HG02610 (cell line): ENCODE data around the gene SRPX2.

Experiments
- ATAC-seq: cut with Tn5 transposase; IDR thresholded peaks from one replicate; pipeline ENCODE4 v1.9.1; 2021; ENCODE audit warnings: mild to moderate bottlenecking, moderate library complexity; ENCODE audit not compliant: unreplicated experiment

SRPX2 gene

GRCh38 chrX:100649550-100650356, 5.8 kb downstream of the SRPX2 start:
- no peak for ATAC-seq

DNA sequence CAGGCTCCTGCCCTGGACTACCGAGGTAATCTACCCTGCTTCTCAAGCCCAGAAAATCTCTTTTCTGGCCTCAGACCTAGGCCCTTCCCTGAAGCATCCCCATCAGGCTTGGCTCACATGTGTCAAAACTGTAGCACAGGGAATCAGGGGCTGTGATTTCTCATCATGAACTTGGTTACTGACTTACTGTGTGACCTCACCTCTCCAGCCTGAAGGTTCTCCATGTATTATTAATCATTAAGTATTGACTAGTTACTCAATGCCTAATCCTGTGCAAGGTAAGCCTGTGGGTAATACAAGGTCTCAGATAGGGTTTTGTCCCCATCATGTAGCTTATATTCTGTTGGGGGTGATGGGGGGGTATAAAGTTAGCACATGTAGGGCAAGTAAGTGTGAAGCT, 6.8 kb downstream of the SRPX2 start:
- no peak for ATAC-seq

- ATAC-seq = no peak
Observed at GRCh38 chrX:100652266-100652665, 8.3 kb downstream of the SRPX2 start.

GRCh38 chrX:100654261-100654660, 10.3 kb downstream of the SRPX2 start:
- ATAC-seq = no peak

- no peak for ATAC-seq
Observed at GRCh38 chrX:100658941-100659381, 15.0 kb downstream of the SRPX2 start.

DNA sequence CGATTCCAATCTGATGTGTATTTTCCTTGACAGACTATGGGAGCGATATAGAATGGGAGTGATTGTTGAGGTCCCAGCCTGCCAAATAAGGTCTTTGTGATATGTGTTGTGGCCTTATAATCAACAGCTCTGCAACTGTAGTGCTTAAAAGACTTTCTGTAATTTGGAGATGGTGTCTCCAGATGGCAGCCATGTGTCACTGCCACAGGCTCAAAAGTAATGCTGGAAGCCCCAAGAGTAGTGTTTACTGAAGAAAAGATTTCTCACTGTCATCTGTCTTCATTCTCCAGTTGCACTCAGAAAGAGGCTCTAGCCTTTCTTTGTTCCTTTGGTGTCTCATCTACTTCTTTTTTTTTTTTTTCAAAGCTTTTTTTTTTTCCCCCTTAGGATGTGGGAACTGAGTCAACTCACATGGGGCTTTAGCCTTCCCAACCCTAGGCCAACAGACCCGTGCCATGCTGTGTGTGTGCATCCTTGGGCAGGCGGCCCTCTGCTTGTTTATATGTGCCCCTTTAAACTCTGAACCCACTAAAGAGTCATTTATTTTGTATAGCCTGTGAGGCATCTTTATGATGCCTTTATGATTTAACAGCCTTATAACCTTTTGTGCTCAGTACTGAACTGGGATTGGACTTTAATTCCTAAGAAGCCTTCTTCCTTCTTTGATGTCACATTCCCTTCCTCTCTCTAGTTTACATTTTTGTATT, 15.6 kb downstream of the SRPX2 start:
- no peak for ATAC-seq

GRCh38 chrX:100662170-100662569, 18.2 kb downstream of the SRPX2 start:
- no peak for ATAC-seq

GRCh38 chrX:100662796-100663195, 18.8 kb downstream of the SRPX2 start:
- ATAC-seq = no peak

- no peak for ATAC-seq
Observed at GRCh38 chrX:100663642-100664041, 19.6 kb downstream of the SRPX2 start.

DNA sequence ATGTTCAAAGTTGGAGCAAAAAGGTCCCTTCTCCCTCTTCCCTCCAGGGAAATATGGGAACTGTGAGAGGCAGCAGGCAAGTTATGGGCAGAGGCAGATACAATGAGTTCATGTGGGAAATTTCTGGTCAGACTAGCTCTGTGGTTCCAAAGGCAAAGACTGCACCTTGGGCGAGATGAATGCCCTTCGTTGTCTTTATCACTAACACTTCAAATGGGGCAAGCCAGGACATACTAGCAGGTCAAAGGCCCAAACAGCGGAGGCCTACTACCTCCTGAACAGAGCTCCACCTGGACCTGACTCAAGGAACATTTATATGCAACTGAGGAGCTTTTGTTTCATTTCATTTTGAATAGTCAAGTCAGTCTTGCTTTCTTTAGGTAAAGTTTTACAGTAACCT, 29.0 kb downstream of the SRPX2 start:
- ATAC-seq = no peak

DNA sequence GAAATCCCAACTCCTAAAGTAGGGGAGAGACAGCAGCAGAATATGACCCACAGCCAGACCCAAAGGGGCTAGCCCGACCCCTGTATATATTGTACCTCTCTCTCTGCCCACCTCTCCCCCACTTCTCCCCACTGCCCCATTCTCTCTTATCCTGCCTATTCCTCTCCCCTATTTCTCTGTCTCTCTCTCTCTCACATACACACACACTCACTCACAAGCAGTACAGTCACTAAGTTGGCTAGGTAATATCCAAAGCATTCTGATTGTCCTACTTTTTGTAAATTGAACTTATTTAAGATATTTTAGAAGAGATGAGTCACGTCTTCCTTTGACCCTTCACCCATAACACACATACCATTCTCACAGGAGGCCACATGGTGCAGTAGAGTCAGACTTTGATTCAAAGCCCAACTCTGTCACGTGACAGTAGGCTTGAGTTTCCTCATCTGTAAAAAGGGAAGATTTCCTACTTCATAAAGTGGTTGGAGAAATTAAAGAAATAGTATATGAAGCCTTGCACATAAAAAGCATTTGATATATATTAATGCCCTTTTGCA, 29.5 kb downstream of the SRPX2 start:
- ATAC-seq = no peak

DNA sequence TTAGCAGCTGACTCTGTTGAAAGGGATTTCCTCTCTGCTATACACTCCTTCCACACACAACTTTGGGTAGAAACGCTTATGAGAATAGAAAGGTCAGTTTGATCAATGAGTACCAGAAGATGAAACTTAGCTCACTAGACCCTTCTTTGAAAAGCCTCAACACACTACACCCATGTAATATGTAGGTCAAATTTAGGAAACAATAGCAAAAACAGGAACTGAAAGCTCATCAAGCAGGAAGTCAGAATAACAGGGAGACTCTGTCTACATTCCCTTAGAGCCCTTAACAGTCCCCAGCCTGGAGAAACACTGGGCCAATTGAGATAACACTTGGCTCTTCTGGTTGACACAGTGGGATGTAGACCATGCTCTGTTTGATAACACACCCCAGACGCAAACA, 30.7 kb downstream of the SRPX2 start:
- ATAC-seq = no peak

DNA sequence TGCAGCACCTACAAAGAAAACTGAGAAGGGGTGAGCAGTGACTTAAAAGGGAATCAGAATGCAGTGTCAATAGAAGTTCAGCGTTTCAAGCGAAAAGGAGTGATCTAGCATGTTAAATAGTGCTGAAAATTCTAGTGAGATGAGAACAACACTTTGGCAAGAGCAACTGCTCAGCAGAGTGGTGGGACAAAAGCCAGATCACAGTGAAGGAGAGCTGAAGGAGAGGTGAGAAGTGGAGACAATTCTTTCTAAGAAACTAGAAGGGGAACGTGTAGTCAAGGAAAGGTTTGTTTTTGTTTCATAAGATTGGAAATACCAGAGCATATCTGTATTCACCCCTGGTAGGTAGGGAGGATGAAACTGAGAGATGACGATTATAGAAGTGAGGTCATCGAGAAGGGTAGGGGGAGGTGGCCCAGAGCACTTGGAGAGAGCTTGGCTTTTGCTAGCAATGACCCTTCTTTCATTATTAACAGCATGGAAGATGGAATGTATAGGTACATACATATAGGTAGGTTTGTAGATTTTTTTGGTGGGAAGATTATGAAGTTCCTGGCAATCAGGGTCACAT, 33.7 kb downstream of the SRPX2 start:
- ATAC-seq = no peak

GRCh38 chrX:100680756-100681155, 36.8 kb downstream of the SRPX2 start:
- no peak for ATAC-seq

DNA sequence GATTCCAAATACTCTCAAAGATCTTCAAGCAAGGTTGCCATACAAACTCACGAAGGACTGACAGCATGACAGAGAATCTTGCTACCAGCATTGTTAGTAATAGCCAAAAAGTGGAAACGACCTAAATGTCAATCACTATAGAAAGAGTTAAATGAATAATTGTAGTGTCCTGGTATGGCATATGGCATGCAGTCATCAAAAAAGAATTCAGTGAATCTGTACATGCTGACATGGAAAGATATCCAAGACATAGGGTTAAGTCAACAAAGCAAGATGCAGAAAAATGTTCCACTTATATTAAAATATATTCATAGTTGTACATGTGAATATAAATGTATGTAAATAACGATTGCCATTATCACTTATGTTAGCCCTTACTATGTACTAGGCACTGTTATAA, 37.6 kb downstream of the SRPX2 start:
- no peak for ATAC-seq

GRCh38 chrX:100682939-100683338, 38.9 kb downstream of the SRPX2 start:
- ATAC-seq = no peak

GRCh38 chrX:100685284-100685996, 41.4 kb downstream of the SRPX2 start:
- peak; percentile 57 for ATAC-seq

GRCh38 chrX:100685997-100686305, 42.0 kb downstream of the SRPX2 start:
- no peak for ATAC-seq

DNA sequence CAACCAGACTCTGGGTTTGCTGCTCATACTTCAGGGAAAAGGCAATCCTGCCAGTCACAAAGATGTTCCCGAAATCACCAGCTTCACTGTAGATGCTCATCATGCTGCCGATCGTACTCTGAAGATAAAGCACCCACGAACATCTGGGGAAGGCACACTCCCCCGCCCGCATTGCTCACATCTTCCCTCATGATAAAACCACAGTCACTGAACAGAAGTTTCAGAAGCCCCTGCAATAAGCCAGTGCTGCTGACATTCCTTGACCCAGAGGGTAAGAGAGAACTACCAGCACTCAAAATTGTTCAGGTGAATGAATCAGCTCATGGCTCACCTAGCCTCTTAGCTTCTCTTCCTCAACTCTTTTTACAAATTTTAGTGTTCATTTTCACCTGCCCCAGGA, 43.1 kb downstream of the SRPX2 start:
- ATAC-seq = peak; percentile 55

DNA sequence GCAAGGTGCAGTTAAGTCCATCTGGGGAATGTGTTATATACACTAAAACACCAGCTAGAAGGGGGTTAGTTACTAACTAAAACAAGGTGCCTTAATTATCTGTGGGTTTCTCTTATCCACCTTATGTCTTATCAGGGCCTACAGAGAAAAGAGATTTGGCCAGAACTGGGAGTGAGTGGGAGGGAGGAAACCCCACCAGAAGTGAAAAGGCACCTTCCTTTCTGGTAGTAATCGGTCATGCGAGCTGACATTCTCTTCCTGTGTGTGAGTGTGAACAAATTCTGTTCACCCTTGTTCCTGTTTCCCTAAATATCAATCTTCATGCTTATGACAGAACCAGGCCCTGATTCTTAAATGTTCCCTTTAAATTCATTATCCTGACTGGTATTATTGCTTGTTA, 43.5 kb downstream of the SRPX2 start:
- peak; percentile 69 for ATAC-seq

DNA sequence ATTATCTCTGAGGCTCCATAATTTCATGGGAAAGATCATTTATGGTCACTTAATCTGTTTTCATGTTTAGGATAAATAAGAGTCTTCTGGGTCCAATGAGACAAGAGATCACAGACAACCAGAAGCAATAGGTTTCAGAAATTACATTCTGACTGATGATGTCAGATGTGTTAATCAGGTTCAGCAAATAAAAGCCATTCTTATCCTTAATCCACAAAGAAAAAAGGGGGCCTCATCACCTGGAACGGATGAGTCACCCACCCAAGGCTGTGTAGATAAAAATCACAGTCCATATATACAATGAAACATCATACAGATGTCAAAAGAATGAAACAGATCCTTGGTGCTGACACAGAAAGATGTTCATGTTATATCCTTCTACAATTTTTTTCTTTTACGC, 51.3 kb downstream of the SRPX2 start:
- no peak for ATAC-seq
